ENCODE data around the gene PIP5K1A.
"Not testable (repeated sequence)": the region's sequence is repeated elsewhere in the genome, so short reads cannot be mapped to it uniquely, and the experiment has no call there.

PIP5K1A gene

GRCh38 chr1:151189637-151190445 is 8.5 kb upstream of the PIP5K1A start, which contains the start of gene VPS72:
VPS72 (minus strand) TSS chr1:151190197; CDS start chr1:151190121, 76 bp downstream.
- peak; percentile 84 for DNase-seq (ENCODE audit: insufficient read length, low spot score)
- FAIRE-seq, result no peak

GRCh38 chr1:151192047-151192446 is 6.3 kb upstream of the PIP5K1A start:
- FAIRE-seq (no peak), DNase-seq (ENCODE audit: insufficient read length, low spot score) (no peak)

GRCh38 chr1:151193304-151193703 is 5.0 kb upstream of the PIP5K1A start:
- DNase-seq (ENCODE audit: insufficient read length, low spot score), result no peak
- no peak for FAIRE-seq

- DNase-seq (ENCODE audit: insufficient read length, low spot score) (no peak), FAIRE-seq (no peak)
Measured at GRCh38 chr1:151193856-151194255, 4.5 kb upstream of the PIP5K1A start.

- peak; percentile 87 for DNase-seq (ENCODE audit: insufficient read length, low spot score)
- not testable (repeated sequence) for FAIRE-seq
Measured at GRCh38 chr1:151194894-151195594, 3.3 kb upstream of the PIP5K1A start.

GRCh38 chr1:151196292-151196800 is 2.0 kb upstream of the PIP5K1A start:
- DNase-seq (ENCODE audit: insufficient read length, low spot score), result peak; percentile 67
- no peak for FAIRE-seq

- DNase-seq (ENCODE audit: insufficient read length, low spot score) (no peak), FAIRE-seq (no peak)
Measured at GRCh38 chr1:151197863-151198253, 494 bp upstream of the PIP5K1A start.

GRCh38 chr1:151199873-151200581 is 1.7 kb downstream of the PIP5K1A start:
- DNase-seq (ENCODE audit: insufficient read length, low spot score) (peak; percentile 54), FAIRE-seq (no peak)

GRCh38 chr1:151205381-151205965 is 7.1 kb downstream of the PIP5K1A start:
- not testable (repeated sequence) for FAIRE-seq; DNase-seq (ENCODE audit: insufficient read length, low spot score)

- FAIRE-seq, result no peak
- DNase-seq (ENCODE audit: insufficient read length, low spot score), result no peak
Measured at GRCh38 chr1:151210830-151211229, 12.5 kb downstream of the PIP5K1A start.

GRCh38 chr1:151211972-151212705 is 13.8 kb downstream of the PIP5K1A start:
- no peak for FAIRE-seq
- no peak for DNase-seq (ENCODE audit: insufficient read length, low spot score)

GRCh38 chr1:151213560-151213959 is 15.2 kb downstream of the PIP5K1A start:
- FAIRE-seq, result no peak

GRCh38 chr1:151221616-151222015 is 23.3 kb downstream of the PIP5K1A start:
- no peak for FAIRE-seq
- DNase-seq (ENCODE audit: insufficient read length, low spot score), result no peak

More at GRCh38 chr1:151213560-151213959, 15.2 kb downstream of the PIP5K1A start:
- DNase-seq (ENCODE audit: insufficient read length, low spot score), result no peak

- no peak for FAIRE-seq
- DNase-seq (ENCODE audit: insufficient read length, low spot score), result no peak
Measured at GRCh38 chr1:151222130-151222529, 23.8 kb downstream of the PIP5K1A start.

- no peak for FAIRE-seq
- DNase-seq (ENCODE audit: insufficient read length, low spot score), result no peak
Measured at GRCh38 chr1:151235235-151235634, 36.9 kb downstream of the PIP5K1A start.

GRCh38 chr1:151237678-151238466 is 39.5 kb downstream of the PIP5K1A start:
- FAIRE-seq (no peak), DNase-seq (ENCODE audit: insufficient read length, low spot score) (no peak)

- DNase-seq (ENCODE audit: insufficient read length, low spot score) (no peak), FAIRE-seq (no peak)
Measured at GRCh38 chr1:151238467-151238739, 40.1 kb downstream of the PIP5K1A start.

GRCh38 chr1:151242442-151242841 is 44.1 kb downstream of the PIP5K1A start:
- DNase-seq (ENCODE audit: insufficient read length, low spot score) (no peak), FAIRE-seq (no peak)

GRCh38 chr1:151243683-151244216 is 45.4 kb downstream of the PIP5K1A start:
- no peak for DNase-seq (ENCODE audit: insufficient read length, low spot score)

More at GRCh38 chr1:151243683-151244216, 45.4 kb downstream of the PIP5K1A start:
- no peak for FAIRE-seq

All from HTR-8/SVneo (cell line).